ENCODE measurements around the gene PLAAT3. TPM values are rescaled to one million over a fixed set of nuclear protein-coding genes. Genes with fewer than 3 reads are reported as not detected.

The PLAAT3 gene
- total RNA-seq, 2 donors from 2014 or later, result 22.6 to 55.0 TPM

DNA sequence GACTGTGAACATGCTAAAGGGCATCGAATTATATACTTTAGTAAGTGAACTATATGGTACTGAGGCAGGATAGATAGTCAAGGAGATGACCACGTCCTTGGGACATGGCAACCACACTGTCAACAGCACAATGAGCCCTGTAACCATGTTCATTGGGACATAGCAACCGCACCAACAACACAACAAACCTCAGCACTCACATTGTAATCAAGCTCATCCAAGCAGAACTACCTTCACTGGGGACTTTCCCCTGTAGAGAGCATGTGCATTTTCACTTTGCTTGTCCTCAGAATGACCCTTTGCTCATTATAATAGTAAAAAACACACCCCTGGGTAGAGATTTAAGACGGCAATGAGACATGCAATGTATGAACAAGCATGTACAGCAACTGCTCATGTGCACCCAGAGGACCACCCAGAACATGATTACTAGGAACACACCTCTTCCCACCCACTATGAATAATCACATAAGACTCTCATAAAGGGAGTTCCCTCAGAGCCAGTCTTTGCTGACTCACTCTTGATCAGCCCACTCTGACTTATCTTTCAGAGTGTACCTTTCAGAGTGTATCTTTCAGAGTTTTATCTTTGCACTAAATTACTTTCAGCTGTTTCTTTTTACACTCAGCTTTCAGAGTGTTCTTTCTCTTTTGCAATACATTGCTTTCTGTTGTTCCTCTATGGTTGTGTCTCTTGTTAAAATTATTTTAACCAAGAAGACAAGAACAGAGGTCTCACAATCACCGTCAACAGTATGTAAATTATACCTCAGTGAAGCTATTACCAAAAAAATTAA, 47.0 kb downstream of the PLAAT3 start:
- 36 to 38% methylated on average over 5 of the region's 5 CpGs for WGBS, 2 donors
- Histone ChIP-seq H3K9me3 (no peaks in the 10 kb centered on the region), H3K4me3 (no peak overlapping the region), H3K27ac (peak overlapping the region in 3 of 4 donors; percentile 51 to 64 (median 52)), H3K4me1 (peaks cover 14% of the 10 kb centered on the region), H3K36me3 (replicated peaks in 1 of 2; ENCODE audit: insufficient read depth in 1 of 2, low read depth in 2 of 2) (no peaks in the 10 kb centered on the region), H3K27me3 (no peaks in the 10 kb centered on the region)
- ATAC-seq, result peak; percentile 93
- intact Hi-C loops (cut with DNase I), result no loop called here
- DNase-seq, result peak in 3 of 4 donors; percentile 16 to 55 (median 44)
- TF ChIP-seq, protein P1, sequence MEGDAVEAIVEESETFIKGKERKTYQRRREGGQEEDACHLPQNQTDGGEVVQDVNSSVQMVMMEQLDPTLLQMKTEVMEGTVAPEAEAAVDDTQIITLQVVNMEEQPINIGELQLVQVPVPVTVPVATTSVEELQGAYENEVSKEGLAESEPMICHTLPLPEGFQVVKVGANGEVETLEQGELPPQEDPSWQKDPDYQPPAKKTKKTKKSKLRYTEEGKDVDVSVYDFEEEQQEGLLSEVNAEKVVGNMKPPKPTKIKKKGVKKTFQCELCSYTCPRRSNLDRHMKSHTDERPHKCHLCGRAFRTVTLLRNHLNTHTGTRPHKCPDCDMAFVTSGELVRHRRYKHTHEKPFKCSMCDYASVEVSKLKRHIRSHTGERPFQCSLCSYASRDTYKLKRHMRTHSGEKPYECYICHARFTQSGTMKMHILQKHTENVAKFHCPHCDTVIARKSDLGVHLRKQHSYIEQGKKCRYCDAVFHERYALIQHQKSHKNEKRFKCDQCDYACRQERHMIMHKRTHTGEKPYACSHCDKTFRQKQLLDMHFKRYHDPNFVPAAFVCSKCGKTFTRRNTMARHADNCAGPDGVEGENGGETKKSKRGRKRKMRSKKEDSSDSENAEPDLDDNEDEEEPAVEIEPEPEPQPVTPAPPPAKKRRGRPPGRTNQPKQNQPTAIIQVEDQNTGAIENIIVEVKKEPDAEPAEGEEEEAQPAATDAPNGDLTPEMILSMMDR (IDR thresholded peaks at IDR 0.05), result no peak
- no peak for TF ChIP-seq POLR2A (IDR thresholded peaks at IDR 0.05)

DNA sequence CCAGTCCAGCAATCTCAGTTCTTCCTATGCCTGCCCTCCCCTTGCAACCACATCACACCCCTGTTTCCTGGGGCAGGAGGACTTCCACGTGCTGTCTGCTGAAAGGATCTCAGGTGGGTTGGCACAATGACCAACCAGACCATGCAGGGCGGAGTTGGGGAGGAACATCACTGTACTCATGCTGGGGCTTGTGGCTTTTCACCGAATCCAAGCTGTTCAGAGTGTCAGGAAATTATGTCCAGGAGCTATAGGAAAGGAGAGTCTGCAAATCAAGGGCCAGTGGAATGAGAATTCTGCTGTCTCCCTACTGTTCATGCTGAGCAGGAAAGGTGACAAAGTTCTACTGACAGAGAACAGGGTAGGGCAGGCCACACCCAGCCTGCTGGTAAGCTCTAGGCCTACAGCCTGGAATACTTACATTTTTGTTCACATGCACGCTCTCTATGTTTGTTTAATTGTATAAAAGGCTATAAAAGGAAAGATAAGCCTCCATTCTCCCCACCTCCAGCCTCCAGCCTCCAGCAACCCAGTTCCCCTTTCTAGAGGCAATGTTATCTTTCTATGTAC, 49.4 kb downstream of the PLAAT3 start:
- DNase-seq (no peak), ATAC-seq (no peak)
- TF ChIP-seq POLR2A (IDR thresholded peaks at IDR 0.05), result no peak
- TF ChIP-seq, protein P1 (IDR thresholded peaks at IDR 0.05), result no peak
- WGBS, 2 donors, result 77 to 83% methylated on average over 4 of the region's 4 CpGs
- H3K27me3 ChIP-seq, result no peaks in the 10 kb centered on the region
- H3K9me3 ChIP-seq, result no peaks in the 10 kb centered on the region
- H3K36me3 ChIP-seq (replicated peaks in 1 of 2; ENCODE audit: insufficient read depth in 1 of 2, low read depth in 2 of 2), result no peaks in the 10 kb centered on the region
- intact Hi-C loops (cut with DNase I), result no loop called here
- H3K4me3 ChIP-seq, result no peak overlapping the region
- H3K4me1 ChIP-seq, result peaks cover 14% of the 10 kb centered on the region
- H3K27ac ChIP-seq, result no peak overlapping the region

DNA sequence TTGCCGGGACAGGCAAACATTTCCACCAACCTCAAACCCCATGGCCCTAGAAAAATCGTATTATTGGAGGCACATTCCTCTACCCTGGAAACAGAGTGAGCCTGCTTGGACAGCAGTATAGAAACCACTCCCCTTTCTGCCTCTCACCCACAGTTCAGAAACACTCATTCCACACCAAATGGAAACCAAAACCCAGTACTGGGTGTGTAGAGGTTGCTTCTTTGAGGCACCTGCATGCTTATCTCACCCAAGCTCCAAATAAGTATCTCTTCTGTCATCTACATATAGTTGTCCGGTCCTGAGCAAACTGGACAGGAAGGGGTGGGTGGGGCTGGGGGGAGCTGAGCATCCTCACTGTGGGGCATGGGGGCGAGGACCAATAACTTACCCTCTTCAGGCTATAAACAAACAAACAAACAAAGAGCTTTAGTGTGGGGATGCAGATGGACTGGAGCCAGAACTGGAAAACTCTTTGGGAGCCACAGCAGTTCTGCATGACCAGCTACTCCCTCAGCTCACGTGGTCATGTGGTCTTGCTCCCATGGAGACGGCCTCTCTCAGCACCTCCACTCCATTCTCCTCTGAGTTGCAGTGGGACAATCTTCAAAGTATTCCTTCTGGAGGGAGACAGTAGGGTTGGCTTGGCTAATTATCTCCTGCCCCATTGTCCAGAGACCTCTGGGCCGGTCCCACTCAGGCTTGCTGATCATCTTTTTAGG, 50.0 kb downstream of the PLAAT3 start:
- 85 to 86% methylated on average over 6 to 7 of the region's 7 CpGs for WGBS, 2 donors
- DNase-seq (no peak), ATAC-seq (no peak)
- intact Hi-C loops (cut with DNase I), result no loop called here
- H3K27me3 ChIP-seq, result no peaks in the 10 kb centered on the region
- no peak overlapping the region for H3K4me3 ChIP-seq
- H3K4me1 ChIP-seq, result peaks cover 14% of the 10 kb centered on the region
- H3K27ac ChIP-seq, result no peak overlapping the region
- H3K36me3 ChIP-seq (replicated peaks in 1 of 2; ENCODE audit: insufficient read depth in 1 of 2, low read depth in 2 of 2), result no peaks in the 10 kb centered on the region
- H3K9me3 ChIP-seq, result no peaks in the 10 kb centered on the region
- TF ChIP-seq POLR2A (IDR thresholded peaks at IDR 0.05), result no peak
- TF ChIP-seq, protein P1 (IDR thresholded peaks at IDR 0.05), result no peak

DNA sequence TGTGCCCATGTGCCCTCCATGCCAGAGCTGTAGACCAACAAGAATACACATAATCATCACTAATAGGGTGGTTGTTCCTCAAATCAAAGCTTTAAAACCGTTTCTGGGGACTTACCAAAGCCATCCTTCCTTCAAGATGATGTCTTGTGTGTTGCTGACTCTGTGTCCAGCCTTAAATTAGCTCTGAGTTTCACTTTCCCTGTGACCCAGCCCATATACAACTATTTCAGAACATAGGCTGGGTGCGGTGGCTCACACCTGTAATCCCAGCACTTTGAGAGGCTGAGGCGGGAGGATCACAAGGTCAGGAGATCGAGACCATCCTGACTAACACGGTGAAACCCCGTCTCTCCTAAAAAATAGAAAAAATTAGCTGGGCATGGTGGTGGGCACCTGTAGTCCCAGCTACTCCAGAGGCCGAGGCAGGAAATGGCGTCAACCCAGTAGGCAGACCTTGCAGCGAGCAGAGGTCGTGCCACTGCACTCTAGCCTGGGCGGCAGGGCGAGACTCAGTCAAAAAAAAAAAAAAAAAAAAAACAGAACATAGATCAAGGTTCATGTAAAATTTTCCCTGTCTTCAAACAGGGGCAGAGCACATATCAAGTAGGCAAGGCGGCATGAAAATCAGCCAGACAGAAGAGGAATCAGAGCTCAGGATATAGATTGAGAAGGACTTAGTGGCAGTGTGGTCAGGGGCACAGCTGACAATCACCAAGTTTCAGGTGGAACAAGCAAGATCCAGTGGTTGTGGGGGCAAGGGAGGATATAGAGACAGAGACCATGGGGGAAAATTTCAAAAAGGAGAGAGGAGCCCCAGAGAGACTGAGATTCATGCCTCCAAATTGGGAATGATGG, 50.8 kb downstream of the PLAAT3 start, which contains the start of gene PLAAT2:
PLAAT2 (minus strand) TSS at position 179 of the 855 bp plus-strand sequence; CDS start at position 124, 55 bp downstream.
- H3K9me3 ChIP-seq, result no peaks in the 10 kb centered on the region
- H3K27ac ChIP-seq, result no peak within 1 kb of the TSS
- no peak for ATAC-seq
- no peak for DNase-seq
- 89 to 91% methylated on average over 13 of the region's 13 CpGs for WGBS, 2 donors
- H3K4me1 ChIP-seq, result peaks cover 14% of the 10 kb centered on the region
- no peaks in the 10 kb centered on the region for H3K36me3 ChIP-seq (replicated peaks in 1 of 2; ENCODE audit: insufficient read depth in 1 of 2, low read depth in 2 of 2)
- no peak for TF ChIP-seq POLR2A (IDR thresholded peaks at IDR 0.05)
- TF ChIP-seq, protein P1 (IDR thresholded peaks at IDR 0.05), result no peak
- H3K27me3 ChIP-seq, result no peaks in the 10 kb centered on the region
- no peak within 1 kb of the TSS for H3K4me3 ChIP-seq
- intact Hi-C loops (cut with DNase I), result no loop called here
